H1 (cell line): ENCODE data around the gene BZW1. TPM values are rescaled to one million over a fixed set of nuclear protein-coding genes. Genes with fewer than 3 reads are reported as not detected.

ENCODE experiments used
- CTCF ChIA-PET: fragments of 300-600 bp; sonication (Branson Sonifier 250); formaldehyde crosslinking; loops from one replicate; lab custom pipeline; 2021; ENCODE audit not compliant: partially characterized antibody; lab: Charles Lee
- POLR2A ChIA-PET: fragments of 300-600 bp; sonication (Branson Sonifier 250); formaldehyde crosslinking; loops from one replicate; lab custom pipeline; 2021; ENCODE audit warnings: inconsistent platforms; ENCODE audit not compliant: partially characterized antibody; lab: Charles Lee
- DNase-seq, 2 experiments: peaks; one replicate each; pipeline versions ENCODE4 v3.0.0 to v3.0.0-alpha.2; 2010 to 2022; ENCODE audit warnings: low spot score in 2 of 2, low read depth in 1 of 2, mixed read lengths in 1 of 2
- FAIRE-seq: peaks from 2 replicates; lab custom pipeline; 2011; peaks lifted over from hg19 to GRCh38; lab: Jason Lieb, UNC
- H2AFZ ChIP-seq: 2 replicates; pipeline ENCODE4 v1.8.1; 2012; ENCODE audit warnings: low read length, inconsistent platforms
- H2AK5ac ChIP-seq: 2 replicates; pipeline ENCODE4 v1.6.1; 2013; ENCODE audit warnings: low read depth, low read length
- H2BK120ac ChIP-seq: replicated peaks from 2 replicates; pipeline ENCODE3; 2013; ENCODE audit warnings: low read depth, low read length, inconsistent platforms
- H2BK12ac ChIP-seq: 2 replicates; pipeline ENCODE4 v1.6.1; 2013; ENCODE audit warnings: low read depth, low read length
- H2BK15ac ChIP-seq: 2 replicates; pipeline ENCODE4 v1.6.1; 2013; ENCODE audit warnings: low read length
- H2BK20ac ChIP-seq: 2 replicates; pipeline ENCODE4 v1.6.1; 2013; ENCODE audit warnings: low read length
- H2BK5ac ChIP-seq: 2 replicates; pipeline ENCODE4 v1.6.1; 2013; ENCODE audit warnings: low read depth, low read length
- H3K14ac ChIP-seq: 2 replicates; pipeline ENCODE4 v1.6.1; 2013; ENCODE audit warnings: inconsistent platforms; ENCODE audit not compliant: insufficient read length
- H3K18ac ChIP-seq: 2 replicates; pipeline ENCODE4 v1.6.1; 2013; ENCODE audit warnings: low read length; ENCODE audit errors: extremely low read depth
- H3K23ac ChIP-seq: 2 replicates; pipeline ENCODE4 v1.6.1; 2013; ENCODE audit warnings: inconsistent platforms; ENCODE audit not compliant: insufficient read length
- H3K23me2 ChIP-seq: 2 replicates; pipeline ENCODE4 v1.6.1; 2013; ENCODE audit warnings: low read depth, low read length
- H3K27ac ChIP-seq: 2 replicates; pipeline ENCODE4 v1.6.1; 2011; ENCODE audit warnings: low read depth, low read length, inconsistent platforms
- H3K27me3 ChIP-seq, 4 experiments: replicated peaks in 1 of 4; 1 replicate in 1 of 4; 2 replicates in 3 of 4; pipeline versions ENCODE4 v1.6.1 to v1.8.1; 2011 to 2013; ENCODE audit warnings: low read length in 3 of 4, mild to moderate bottlenecking in 3 of 4, inconsistent platforms in 2 of 4, mixed read lengths in 2 of 4, moderate library complexity in 1 of 4; ENCODE audit not compliant: control insufficient read depth in 3 of 4, insufficient read depth in 3 of 4; ENCODE audit errors: extremely low read depth in 1 of 4
- H3K36me3 ChIP-seq, 4 experiments: 2 replicates each; pipeline versions ENCODE4 v1.6.1 to v1.8.1; 2011 to 2013; ENCODE audit warnings: mild to moderate bottlenecking in 4 of 4, low read length in 3 of 4, moderate library complexity in 2 of 4, control low read depth in 1 of 4, inconsistent platforms in 1 of 4; ENCODE audit not compliant: insufficient read depth in 4 of 4, control insufficient read depth in 2 of 4
- H3K4ac ChIP-seq: replicated peaks from 2 replicates; pipeline ENCODE3; 2013; ENCODE audit warnings: low read length, low read depth, mixed read lengths, inconsistent platforms; ENCODE audit not compliant: insufficient read length
- H3K4me1 ChIP-seq, 4 experiments: replicated peaks in 1 of 4; 1 replicate in 1 of 4; 2 replicates in 3 of 4; pipeline versions ENCODE4 v1.6.1 to v1.8.1; 2011 to 2013; ENCODE audit warnings: low read length in 3 of 4, inconsistent platforms in 2 of 4, mixed read lengths in 1 of 4; ENCODE audit not compliant: insufficient read depth in 4 of 4, control insufficient read depth in 3 of 4
- H3K4me2 ChIP-seq, 2 experiments: 2 replicates each; pipeline versions ENCODE4 v1.6.1 to v1.8.1; 2011 to 2013; ENCODE audit warnings: low read depth in 2 of 2, low read length in 2 of 2, control low read depth in 1 of 2, inconsistent platforms in 1 of 2, mild to moderate bottlenecking in 1 of 2; ENCODE audit not compliant: insufficient read depth in 1 of 2
- H3K4me3 ChIP-seq, 4 experiments: fragments of 200-600, 300-600 bp in 1 of 4; sonication (generic), shearing (Covaris generic), sonication (Bioruptor Twin) in 1 of 4; 2 replicates each; pipeline versions ENCODE4 v1.5.1 to v1.8.1; 2011 to 2016; ENCODE audit warnings: low read length in 4 of 4, low read depth in 3 of 4, control low read depth in 2 of 4, inconsistent platforms in 2 of 4, mild to moderate bottlenecking in 2 of 4, mixed read lengths in 1 of 4, moderate library complexity in 1 of 4; ENCODE audit not compliant: insufficient read depth in 2 of 4; ENCODE audit errors: extremely low read depth in 1 of 4
- H3K56ac ChIP-seq: replicated peaks from 2 replicates; pipeline ENCODE3; 2013; ENCODE audit warnings: low read depth, mild to moderate bottlenecking, mixed read lengths, low read length, inconsistent platforms; ENCODE audit not compliant: insufficient read length
- H3K79me1 ChIP-seq: 2 replicates; pipeline ENCODE4 v1.6.1; 2013; ENCODE audit warnings: low read depth, low read length, control low read depth
- H3K79me2 ChIP-seq, 2 experiments: 2 replicates each; pipeline versions ENCODE4 v1.6.1 to v1.8.1; 2012 to 2013; ENCODE audit warnings: low read length in 2 of 2, mild to moderate bottlenecking in 2 of 2, inconsistent platforms in 1 of 2; ENCODE audit not compliant: insufficient read depth in 2 of 2, control insufficient read depth in 1 of 2
- H3K9ac ChIP-seq, 4 experiments: replicated peaks in 1 of 4; 1 replicate in 1 of 4; 2 replicates in 3 of 4; pipeline versions ENCODE4 v1.6.1 to v1.8.1; 2011 to 2013; ENCODE audit warnings: low read depth in 3 of 4, low read length in 3 of 4, control low read depth in 2 of 4, mild to moderate bottlenecking in 2 of 4, moderate library complexity in 2 of 4, inconsistent platforms in 1 of 4; ENCODE audit errors: extremely low read depth in 1 of 4
- H3K9me3 ChIP-seq, 2 experiments: 2 replicates each; pipeline versions ENCODE4 v1.6.1 to v1.8.1; 2012 to 2013; ENCODE audit warnings: mild to moderate bottlenecking in 2 of 2, moderate library complexity in 2 of 2, control low read depth in 1 of 2, inconsistent platforms in 1 of 2, low read depth in 1 of 2, low read length in 1 of 2, mixed read lengths in 1 of 2; ENCODE audit not compliant: insufficient read depth in 2 of 2
- H4K20me1 ChIP-seq, 2 experiments: replicated peaks in 1 of 2; 2 replicates each; pipeline versions ENCODE3 to v1.8.1; 2011 to 2013; ENCODE audit warnings: inconsistent platforms in 2 of 2, low read length in 2 of 2, mild to moderate bottlenecking in 1 of 2; ENCODE audit not compliant: insufficient read depth in 2 of 2, control insufficient read depth in 1 of 2
- H4K5ac ChIP-seq: 2 replicates; pipeline ENCODE4 v1.6.1; 2013; ENCODE audit warnings: low read length, low read depth, mixed read lengths, inconsistent platforms; ENCODE audit not compliant: insufficient read length
- H4K8ac ChIP-seq: 2 replicates; pipeline ENCODE4 v1.8.0; 2013; ENCODE audit warnings: mild to moderate bottlenecking, moderate library complexity, low read length, inconsistent platforms; ENCODE audit not compliant: insufficient read depth; ENCODE audit errors: extremely low read depth
- H4K91ac ChIP-seq: replicated peaks from 2 replicates; pipeline ENCODE3; 2013; ENCODE audit warnings: low read length, mixed read lengths, inconsistent platforms; ENCODE audit not compliant: insufficient read length
- FOSL1 ChIP-seq: IDR thresholded peaks from 2 replicates; pipeline ENCODE4 v1.6.1; 2011; ENCODE audit warnings: mild to moderate bottlenecking, low read depth, low read length, moderate library complexity; ENCODE audit not compliant: insufficient read depth
- JUN ChIP-seq: IDR thresholded peaks from 2 replicates; pipeline ENCODE4 v1.6.1; 2011; ENCODE audit warnings: low read depth, mild to moderate bottlenecking, improper control_type of control experiment, low read length
- PHF8 ChIP-seq: fragments of 200-600 bp; sonication (generic); conservative IDR thresholded peaks from 2 replicates; pipeline ENCODE4 v1.7.1; 2012; ENCODE audit warnings: low read depth, mild to moderate bottlenecking, inconsistent platforms, low read length, moderate library complexity
- POU5F1 ChIP-seq: IDR thresholded peaks from 2 replicates; pipeline ENCODE4 v1.6.1; 2011; ENCODE audit warnings: low read depth, mild to moderate bottlenecking, low read length, moderate library complexity
- WGBS, 2 experiments: shearing (Covaris generic) in 1 of 2; methylation state at CpG; one replicate each; pipeline versions ENCODE4 v1.1.6 to v1.1.7; 2013 to 2015; ENCODE audit warnings: low lambda C conversion rate in 2 of 2, mixed read lengths in 2 of 2, inconsistent platforms in 1 of 2, low coverage in 1 of 2, missing lambda C conversion rate in 1 of 2; ENCODE audit not compliant: insufficient replicate concordance in 2 of 2, insufficient coverage in 1 of 2, insufficient read length in 1 of 2; ENCODE audit errors: extremely low coverage in 1 of 2, missing lambda C conversion rate in 1 of 2; 5-methylcytosine and 5-hydroxymethylcytosine counted together
- polyA plus RNA-seq, 7 experiments: library from polyadenylated mRNA; depleted of rRNA in 3 of 7; stranded (reverse) in 5 of 7; unstranded in 2 of 7; fragments of >200 nt in 5 of 7; fragments of 200-250 nt in 2 of 7; gene quantifications; 1 replicate in 5 of 7; 2 replicates in 1 of 7; 4 replicates in 1 of 7; pipeline versions ENCODE4 v1.2.1 to v1.2.3, GENCODE V29; 2011 to 2013; ENCODE audit warnings: missing spikeins in 2 of 7, mixed read lengths in 2 of 7
- total RNA-seq: library from RNA; stranded (reverse); fragmentation: NEBNext Ultra II Directional; extraction: Animal tissue kit (Norgen Biotek cat#: 25700); gene quantifications from 2 replicates; pipeline ENCODE4 v1.2.1, GENCODE V29; 2021

Gene BZW1
- total and polyA plus RNA-seq, 2 of the 8 experiments (the other 6 are each of a cell fraction or from before 2014, with no cell fraction given) = 152 to 335 TPM

DNA sequence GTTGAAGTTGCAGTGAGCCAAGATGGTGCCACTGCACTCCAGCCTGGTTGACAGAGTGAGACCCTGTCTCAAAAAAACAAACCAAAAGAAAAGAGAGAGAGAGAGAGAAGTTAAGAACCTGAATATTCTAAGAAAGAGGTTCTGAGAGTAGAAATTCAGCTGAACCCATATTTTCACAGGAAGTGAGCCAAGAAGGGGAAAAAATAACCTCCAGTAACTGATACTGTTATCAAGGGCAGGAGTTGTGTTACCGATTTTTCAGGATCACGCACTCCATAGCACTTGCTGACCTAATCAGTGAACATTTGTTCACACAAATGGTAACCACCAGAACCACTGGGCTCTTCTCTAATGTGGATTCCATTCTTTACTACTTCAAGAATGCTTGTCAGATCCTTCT lies 39.1 kb upstream of the BZW1 start:
- Histone ChIP-seq H3K23me2 (no peaks in the 10 kb centered on the region), H2BK120ac (no peak overlapping the region), H3K27me3 (no peaks in the 10 kb centered on the region), H2BK15ac (no peak overlapping the region), H3K56ac (no peak overlapping the region), H3K4me2 (no peak overlapping the region), H3K4ac (no peak overlapping the region), H3K9me3 (no peaks in the 10 kb centered on the region), H2BK20ac (no peak overlapping the region), H3K4me3 (no peak overlapping the region), H4K91ac (no peak overlapping the region), H3K4me1 (no peaks in the 10 kb centered on the region), H3K9ac (no peak overlapping the region), H2AFZ (no peak overlapping the region), H2BK5ac (no peak overlapping the region), H3K36me3 (no peaks in the 10 kb centered on the region), H3K14ac (no peak overlapping the region), H3K79me2 (no peaks in the 10 kb centered on the region), H3K27ac (no peak overlapping the region), H3K23ac (no peak overlapping the region), H3K18ac (no peak overlapping the region), H4K20me1 (no peaks in the 10 kb centered on the region), H2BK12ac (no peak overlapping the region), H3K79me1 (no peaks in the 10 kb centered on the region), H4K5ac (no peak overlapping the region), H2AK5ac (no peak overlapping the region), H4K8ac (no peak overlapping the region)
- DNase-seq (no peak), FAIRE-seq (no peak)
- WGBS, 2 experiments = 98% methylated on average over 2 of the region's 2 CpGs; no CpG with 5 or more reads in 1 of the 2 experiments
- TF ChIP-seq FOSL1 (no peak), PHF8 (no peak), JUN (no peak), POU5F1 (no peak)
- ChIA-PET CTCF (interaction anchor here (0.9 kb wide), 1 partner anchor 15 kb away, joined by 4 read pairs; no protein-coding TSS in a partner anchor), POLR2A (no interaction called here)
